HepG2 (cell line): ENCODE measurements around the gene SMIM11. TPM values are rescaled to one million over a fixed set of nuclear protein-coding genes. Genes with fewer than 3 reads are reported as not detected.

Experiments used
- ATAC-seq: fragments of 200-7000 bp; cut with Tn5 transposase; 3 replicates; pipeline ENCODE4 v1.9.1; 2020; ENCODE audit warnings: mild to moderate bottlenecking, moderate library complexity
- BruUV-seq: library from RNA; stranded (reverse); fragments of 400-500 nt; replicated peaks from 2 replicates; lab custom pipeline; 2021; lab: Mats Ljungman, UMichigan
- CTCF ChIA-PET: fragments of 300-600 bp; formaldehyde crosslinking; extraction: SDS; loops from one replicate; lab custom pipeline; 2021; ENCODE audit warnings: low total read pairs, inconsistent platforms, low intra/inter-chr PET ratio; lab: Yijun Ruan, JAX
- POLR2A ChIA-PET: fragments of 350-600 bp; sonication (Branson Sonifier 250); formaldehyde crosslinking; loops from one replicate; lab custom pipeline; 2020; ENCODE audit warnings: antibody characterized with exemption, inconsistent platforms; lab: Yijun Ruan, JAX
- DNase-seq: peaks from one replicate; pipeline ENCODE4 v3.0.0-alpha.2; 2015; ENCODE audit warnings: low spot score
- FAIRE-seq: peaks from 3 replicates; lab custom pipeline; 2011; peaks lifted over from hg19 to GRCh38; lab: Jason Lieb, UNC
- H2AFZ ChIP-seq: one replicate; pipeline ENCODE4 v1.6.1; 2011; ENCODE audit warnings: low read length, inconsistent platforms
- H3K27ac ChIP-seq: fragments of 300-600 bp; 3 replicates; pipeline ENCODE4 v1.8.0; 2011; ENCODE audit warnings: mixed run types, mild to moderate bottlenecking, mixed read lengths, low read length, inconsistent platforms; ENCODE audit not compliant: insufficient read depth; ENCODE audit errors: extremely low read length
- H3K27me3 ChIP-seq, 2 experiments: fragments of 200-600 bp in 1 of 2; 2 replicates in 1 of 2; 3 replicates in 1 of 2; pipeline versions ENCODE4 v1.6.0 to v1.8.0; 2011; ENCODE audit warnings: low read length in 2 of 2, mild to moderate bottlenecking in 2 of 2, moderate library complexity in 2 of 2, inconsistent platforms in 1 of 2; ENCODE audit not compliant: insufficient read depth in 2 of 2, control insufficient read depth in 1 of 2
- H3K36me3 ChIP-seq, 2 experiments: fragments of 200-600 bp in 1 of 2; replicated peaks in 1 of 2; 2 replicates in 1 of 2; 3 replicates in 1 of 2; pipeline versions ENCODE4 v1.5.1 to v1.8.0; 2011; ENCODE audit warnings: low read length in 2 of 2, inconsistent platforms in 1 of 2; ENCODE audit not compliant: insufficient read depth in 2 of 2, control insufficient read depth in 1 of 2
- H3K4me1 ChIP-seq: 2 replicates; pipeline ENCODE4 v1.5.1; 2012; ENCODE audit warnings: low read length, inconsistent platforms; ENCODE audit not compliant: insufficient read depth
- H3K4me2 ChIP-seq: 2 replicates; pipeline ENCODE4 v1.6.0; 2011; ENCODE audit warnings: low read depth, low read length, inconsistent platforms
- H3K4me3 ChIP-seq, 3 experiments: fragments of 200-600 bp in 1 of 3; sonication (generic), shearing (Covaris generic) in 1 of 3; replicated peaks in 1 of 3; 2 replicates each; pipeline ENCODE4 v1.5.1; 2011 to 2016; ENCODE audit warnings: low read length in 3 of 3, inconsistent platforms in 2 of 3, low read depth in 2 of 3, mild to moderate bottlenecking in 2 of 3, control low read depth in 1 of 3, mixed read lengths in 1 of 3; ENCODE audit not compliant: insufficient read depth in 1 of 3
- H3K79me2 ChIP-seq: one replicate; pipeline ENCODE4 v1.6.1; 2011; ENCODE audit warnings: low read length, inconsistent platforms; ENCODE audit not compliant: insufficient read depth
- H3K9ac ChIP-seq: 2 replicates; pipeline ENCODE4 v1.6.0; 2011; ENCODE audit warnings: mild to moderate bottlenecking, low read depth, low read length, inconsistent platforms; ENCODE audit not compliant: insufficient read depth
- H3K9me3 ChIP-seq: 2 replicates; pipeline ENCODE4 v1.5.1; 2012; ENCODE audit warnings: mild to moderate bottlenecking, low read length
- H4K20me1 ChIP-seq: 2 replicates; pipeline ENCODE4 v1.6.0; 2011; ENCODE audit warnings: inconsistent platforms, mild to moderate bottlenecking, low read length, moderate library complexity; ENCODE audit not compliant: insufficient read depth
- HMGA1 ChIP-seq: sonication (generic); formaldehyde crosslinking; conservative IDR thresholded peaks from 2 replicates; pipeline ENCODE4 v1.4.0; 2020; ENCODE audit warnings: missing genetic modification reagents
- PAX8 ChIP-seq: sonication (generic); formaldehyde crosslinking; IDR thresholded peaks from 2 replicates; pipeline ENCODE4 v1.8.0; 2022; ENCODE audit warnings: mild to moderate bottlenecking, missing genetic modification reagents, borderline replicate concordance
- PRDM4 ChIP-seq: sonication (generic); formaldehyde crosslinking; IDR thresholded peaks from 2 replicates; pipeline ENCODE4 v1.9.0; 2021; ENCODE audit warnings: missing genetic modification reagents, borderline replicate concordance
- RELA ChIP-seq: sonication (generic); formaldehyde crosslinking; IDR thresholded peaks from 2 replicates; pipeline ENCODE4 v1.4.0; 2020; ENCODE audit warnings: missing genetic modification reagents
- TARDBP ChIP-seq: sonication (generic); formaldehyde crosslinking; IDR thresholded peaks from 2 replicates; pipeline ENCODE4 v1.8.0; 2022; ENCODE audit warnings: mild to moderate bottlenecking, missing genetic modification reagents
- THYN1 ChIP-seq: sonication (generic); formaldehyde crosslinking; IDR thresholded peaks from 2 replicates; pipeline ENCODE4 v1.8.1; 2023; ENCODE audit warnings: low read depth, mild to moderate bottlenecking, moderate library complexity, missing genetic modification reagents, borderline replicate concordance
- ZBTB39 ChIP-seq: sonication (generic); formaldehyde crosslinking; IDR thresholded peaks from 2 replicates; pipeline ENCODE4 v1.5.0; 2020; ENCODE audit warnings: missing genetic modification reagents
- ZNF251 ChIP-seq: sonication (generic); formaldehyde crosslinking; IDR thresholded peaks from 2 replicates; pipeline ENCODE4 v1.9.0; 2021; ENCODE audit warnings: mild to moderate bottlenecking, missing genetic modification reagents
- ZNF256 ChIP-seq: sonication (generic); formaldehyde crosslinking; conservative IDR thresholded peaks from 2 replicates; pipeline ENCODE4 v1.4.0; 2020; ENCODE audit warnings: missing genetic modification reagents
- ZNF414 ChIP-seq: sonication (generic); formaldehyde crosslinking; IDR thresholded peaks from 2 replicates; pipeline ENCODE4 v1.5.0; 2020; ENCODE audit warnings: missing genetic modification reagents
- ZNF431 ChIP-seq: sonication (generic); formaldehyde crosslinking; IDR thresholded peaks from 2 replicates; pipeline ENCODE4 v1.9.0; 2022; ENCODE audit warnings: missing genetic modification reagents, low read depth, mild to moderate bottlenecking, borderline replicate concordance
- ZNF512B ChIP-seq: sonication (generic); formaldehyde crosslinking; IDR thresholded peaks from 2 replicates; pipeline ENCODE4 v1.5.1; 2020; ENCODE audit warnings: missing genetic modification reagents, mild to moderate bottlenecking, borderline replicate concordance
- ZNF770 ChIP-seq: sonication (generic); formaldehyde crosslinking; IDR thresholded peaks from 2 replicates; pipeline ENCODE4 v1.5.0; 2020; ENCODE audit warnings: mild to moderate bottlenecking, missing genetic modification reagents
- ZSCAN21 ChIP-seq: sonication (generic); formaldehyde crosslinking; IDR thresholded peaks from 2 replicates; pipeline ENCODE4 v1.8.0; 2022; ENCODE audit warnings: mild to moderate bottlenecking, missing genetic modification reagents, moderate library complexity, borderline replicate concordance
- WGBS: methylation state at CpG from one replicate; pipeline ENCODE4 v1.1.6; 2017; ENCODE audit warnings: low lambda C conversion rate; 5-methylcytosine and 5-hydroxymethylcytosine counted together
- in situ Hi-C: cut with HindIII; loops from 2 replicates; pipeline ENCODE4 v1.10.0; 2017; ENCODE audit warnings: low pct_unique_long_range_greater_than_20kb; ENCODE audit not compliant: extremely low pct_ligation_motif_present
- intact Hi-C: fragments of 100-400 bp; cut with micrococcal nuclease; formaldehyde crosslinking; loops from one replicate; pipeline ENCODE4 v1.10.0; 2022; ENCODE audit not compliant: unreplicated experiment
- polyA plus RNA-seq, 8 experiments: library from polyadenylated mRNA; depleted of rRNA in 3 of 8; stranded (reverse) in 7 of 8; unstranded in 1 of 8; fragments of >200 nt; fragmentation: Illumina TruSeq in 4 of 8; extraction: Trizol in 4 of 8; gene quantifications; 2 replicates each; pipeline versions ENCODE4 v1.2.1 to v1.2.3, GENCODE V29; 2011 to 2016; ENCODE audit warnings: low read depth in 4 of 8, missing spikeins in 1 of 8, mixed read lengths in 1 of 8; ENCODE audit not compliant: insufficient read depth in 1 of 8
- total RNA-seq, 5 experiments: library from RNA; depleted of rRNA; stranded (reverse); fragments of >200 nt; fragmentation: Illumina TruSeq; extraction: Trizol; gene quantifications; 2 replicates each; pipeline ENCODE4 v1.2.3, GENCODE V29; 2016; ENCODE audit warnings: low read depth in 1 of 5

Gene SMIM11
- total and polyA plus RNA-seq, 2 of the 13 experiments (the other 11 are each of a cell fraction or from before 2014, with no cell fraction given), result 6.4 to 18.9 TPM

GRCh38 chr21:34338226-34338625 is 37.1 kb upstream of the SMIM11 start:
- whole genome bisulfite sequencing, result 37% methylated on average over 8 of the region's 8 CpGs
- H2AFZ ChIP-seq, result no peak overlapping the region
- no TSS peak for BruUV-seq
- no peak for TF ChIP-seq TARDBP (CRISPR knock-in tag)
- TF ChIP-seq HMGA1 (CRISPR knock-in tag), result no peak
- no peak for TF ChIP-seq ZNF770 (CRISPR knock-in tag)
- no peak for TF ChIP-seq RELA (CRISPR knock-in tag)
- no peak for TF ChIP-seq ZSCAN21
- TF ChIP-seq ZNF431 (CRISPR knock-in tag), result no peak
- TF ChIP-seq PAX8, result no peak
- no peak for TF ChIP-seq ZBTB39 (CRISPR knock-in tag)
- TF ChIP-seq ZNF251, result no peak
- no peak for TF ChIP-seq PRDM4 (CRISPR knock-in tag)
- no peak for TF ChIP-seq THYN1 (CRISPR knock-in tag)
- TF ChIP-seq ZNF414 (CRISPR knock-in tag), result no peak
- no peak for TF ChIP-seq ZNF256 (CRISPR knock-in tag)
- no peak for TF ChIP-seq ZNF512B

More at GRCh38 chr21:34338226-34338625, 37.1 kb upstream of the SMIM11 start:
- Histone ChIP-seq H4K20me1 (no peaks in the 10 kb centered on the region), H3K36me3 (no peaks in the 10 kb centered on the region), H3K79me2 (no peaks in the 10 kb centered on the region), H3K27ac (no peak overlapping the region), H3K9me3 (no peaks in the 10 kb centered on the region), H3K27me3 (peaks cover 4 to 48% of the 10 kb centered on the region in 2 experiments; a peak in 3 of 5 replicates), H3K4me3 (no peak overlapping the region), H3K4me1 (peaks cover 7% of the 10 kb centered on the region), H3K9ac (no peak overlapping the region), H3K4me2 (no peak overlapping the region)
- intact Hi-C loops (no loop called here), in situ Hi-C loops (no loop called here)
- ChIA-PET POLR2A (no interaction called here), CTCF (no interaction called here)
- ATAC-seq (no peak), DNase-seq (no peak), FAIRE-seq (no peak)
